OCI-LY7 (cell line): ENCODE data around the gene C1QL1. TPM values are rescaled to one million over a fixed set of nuclear protein-coding genes. Genes with fewer than 3 reads are reported as not detected.

Experiments
- BruUV-seq: library from RNA; stranded (reverse); fragments of 400-500 nt; replicated peaks from 2 replicates; lab custom pipeline; 2021; lab: Mats Ljungman, UMichigan
- CTCF ChIA-PET: fragments of 300-600 bp; sonication (Branson Sonifier 250); formaldehyde crosslinking; loops from one replicate; lab custom pipeline; 2022; ENCODE audit warnings: antibody characterized with exemption; ENCODE audit not compliant: unreplicated experiment; lab: Charles Lee
- POLR2A ChIA-PET: fragments of 300-600 bp; sonication (Branson Sonifier 250); formaldehyde crosslinking; loops from one replicate; lab custom pipeline; 2022; ENCODE audit warnings: antibody characterized with exemption; lab: Charles Lee
- DNase-seq: peaks from one replicate; pipeline ENCODE4 v3.0.0-alpha.2; 2015; ENCODE audit warnings: low spot score
- H2AFZ ChIP-seq: fragments of 200-600 bp; sonication (generic), shearing (Covaris generic); 2 replicates; pipeline ENCODE4 v1.6.1; 2014; ENCODE audit warnings: mild to moderate bottlenecking, antibody characterized with exemption, low read length, moderate library complexity
- H3K27ac ChIP-seq: fragments of 200-600 bp; sonication (generic); 2 replicates; pipeline ENCODE4 v1.5.1; 2014; ENCODE audit warnings: mixed run types, low read depth, mild to moderate bottlenecking, moderate library complexity, low read length, inconsistent platforms; ENCODE audit not compliant: poor library complexity, severe bottlenecking
- H3K36me3 ChIP-seq: fragments of 200-600 bp; sonication (generic); 2 replicates; pipeline ENCODE4 v1.6.1; 2014; ENCODE audit warnings: mild to moderate bottlenecking, antibody characterized with exemption, low read length, moderate library complexity, mixed read lengths; ENCODE audit not compliant: insufficient read depth
- H3K4me1 ChIP-seq: fragments of 200-600 bp; sonication (generic); 2 replicates; pipeline ENCODE4 v1.5.1; 2014; ENCODE audit warnings: mild to moderate bottlenecking, low read length; ENCODE audit not compliant: insufficient read depth, poor library complexity, severe bottlenecking
- H3K4me2 ChIP-seq: fragments of 200-600 bp; sonication (generic); 2 replicates; pipeline ENCODE4 v1.6.1; 2014; ENCODE audit warnings: mild to moderate bottlenecking, low read length
- H3K4me3 ChIP-seq: fragments of 200-600 bp; sonication (generic); 2 replicates; pipeline ENCODE4 v1.5.1; 2014; ENCODE audit warnings: mild to moderate bottlenecking, low read depth, low read length; ENCODE audit not compliant: poor library complexity, severe bottlenecking
- H3K79me2 ChIP-seq: fragments of 200-600 bp; sonication (generic); 2 replicates; pipeline ENCODE4 v1.6.1; 2016; ENCODE audit warnings: low read depth, mild to moderate bottlenecking, low read length, moderate library complexity, mixed read lengths; ENCODE audit not compliant: insufficient read depth
- H3K9me2 ChIP-seq: fragments of 200-600 bp; sonication (generic); 2 replicates; pipeline ENCODE4 v1.6.1; 2016; ENCODE audit warnings: mild to moderate bottlenecking, low read length, mixed read lengths; ENCODE audit not compliant: insufficient read depth
- H3K9me3 ChIP-seq: fragments of 200-600 bp; sonication (generic); 2 replicates; pipeline ENCODE4 v1.6.1; 2014; ENCODE audit warnings: mild to moderate bottlenecking, mixed run types, low read length, mixed read lengths
- H4K20me1 ChIP-seq: fragments of 200-600 bp; sonication (generic); 2 replicates; pipeline ENCODE4 v1.6.1; 2014; ENCODE audit warnings: mild to moderate bottlenecking, antibody characterized with exemption, low read length, moderate library complexity, mixed read lengths; ENCODE audit not compliant: insufficient read depth
- CTCF ChIP-seq: fragments of 200-600 bp; sonication (generic); conservative IDR thresholded peaks from 2 replicates; pipeline ENCODE4 v1.5.1; 2014; ENCODE audit warnings: mild to moderate bottlenecking, antibody characterized with exemption, low read length, moderate library complexity, mixed read lengths
- EZH2phosphoT487 ChIP-seq: fragments of 200-600 bp; sonication (generic); IDR thresholded peaks from 2 replicates; pipeline ENCODE4 v1.6.1; 2018; ENCODE audit warnings: low read depth, borderline replicate concordance, mild to moderate bottlenecking, mixed run types, antibody characterized with exemption, low read length, moderate library complexity, mixed read lengths
- intact Hi-C: fragments of 100-400 bp; cut with micrococcal nuclease; formaldehyde crosslinking; loops from one replicate; pipeline ENCODE4 v1.10.0; 2022; ENCODE audit not compliant: unreplicated experiment
- total RNA-seq, 2 experiments: library from RNA; depleted of rRNA in 1 of 2; stranded (reverse); fragments of >200 nt in 1 of 2; shearing (Covaris generic) in 1 of 2; gene quantifications; 2 replicates each; pipeline ENCODE4 v1.2.3, GENCODE V29; 2014 to 2022

Gene C1QL1
- total RNA-seq, 2 experiments from 2014 or later, result not detected

- H3K9me3 ChIP-seq, result no peaks in the 10 kb centered on the region
- POLR2A ChIA-PET, result no interaction called here
- BruUV-seq, result no TSS peak
Measured at GRCh38 chr17:44979426-44979995, 11.4 kb upstream of the C1QL1 start.

GRCh38 chr17:44978807-44979206, 10.7 kb upstream of the C1QL1 start:
- Histone ChIP-seq H3K9me3 (no peaks in the 10 kb centered on the region), H3K27ac (no peak overlapping the region), H3K4me2 (no peak overlapping the region), H3K9me2 (no peaks in the 10 kb centered on the region), H3K36me3 (no peaks in the 10 kb centered on the region), H3K4me1 (no peaks in the 10 kb centered on the region), H3K79me2 (no peaks in the 10 kb centered on the region), H3K4me3 (no peak overlapping the region), H2AFZ (no peak overlapping the region), H4K20me1 (no peaks in the 10 kb centered on the region)
- no peak for DNase-seq
- intact Hi-C loops, result no loop called here
- TF ChIP-seq EZH2phosphoT487 (no peak), CTCF (no peak)
- ChIA-PET POLR2A (no interaction called here), CTCF (no interaction called here)
- no TSS peak for BruUV-seq

More at GRCh38 chr17:44979426-44979995, 11.4 kb upstream of the C1QL1 start:
- H3K4me2 ChIP-seq, result no peak overlapping the region
- H3K79me2 ChIP-seq, result no peaks in the 10 kb centered on the region
- TF ChIP-seq CTCF (no peak), EZH2phosphoT487 (no peak)
- CTCF ChIA-PET, result no interaction called here
- H3K4me3 ChIP-seq, result no peak overlapping the region
- H4K20me1 ChIP-seq, result no peaks in the 10 kb centered on the region
- intact Hi-C loops, result no loop called here
- no peaks in the 10 kb centered on the region for H3K9me2 ChIP-seq
- H3K4me1 ChIP-seq, result no peaks in the 10 kb centered on the region
- H3K27ac ChIP-seq, result no peak overlapping the region
- no peak overlapping the region for H2AFZ ChIP-seq
- DNase-seq, result no peak
- H3K36me3 ChIP-seq, result no peaks in the 10 kb centered on the region

GRCh38 chr17:44977814-44978550, 9.9 kb upstream of the C1QL1 start:
- Histone ChIP-seq H3K9me2 (no peaks in the 10 kb centered on the region), H3K9me3 (no peaks in the 10 kb centered on the region), H2AFZ (no peak overlapping the region), H3K36me3 (no peaks in the 10 kb centered on the region), H4K20me1 (no peaks in the 10 kb centered on the region), H3K4me1 (no peaks in the 10 kb centered on the region), H3K27ac (no peak overlapping the region), H3K4me3 (no peak overlapping the region), H3K4me2 (no peak overlapping the region), H3K79me2 (no peaks in the 10 kb centered on the region)
- TF ChIP-seq EZH2phosphoT487 (no peak), CTCF (no peak)
- CTCF ChIA-PET, result no interaction called here
- POLR2A ChIA-PET, result no interaction called here
- no peak for DNase-seq
- BruUV-seq, result no TSS peak
- intact Hi-C loops, result no loop called here
